ENCODE data around the gene ANGPTL8.

ANGPTL8 gene

DNA sequence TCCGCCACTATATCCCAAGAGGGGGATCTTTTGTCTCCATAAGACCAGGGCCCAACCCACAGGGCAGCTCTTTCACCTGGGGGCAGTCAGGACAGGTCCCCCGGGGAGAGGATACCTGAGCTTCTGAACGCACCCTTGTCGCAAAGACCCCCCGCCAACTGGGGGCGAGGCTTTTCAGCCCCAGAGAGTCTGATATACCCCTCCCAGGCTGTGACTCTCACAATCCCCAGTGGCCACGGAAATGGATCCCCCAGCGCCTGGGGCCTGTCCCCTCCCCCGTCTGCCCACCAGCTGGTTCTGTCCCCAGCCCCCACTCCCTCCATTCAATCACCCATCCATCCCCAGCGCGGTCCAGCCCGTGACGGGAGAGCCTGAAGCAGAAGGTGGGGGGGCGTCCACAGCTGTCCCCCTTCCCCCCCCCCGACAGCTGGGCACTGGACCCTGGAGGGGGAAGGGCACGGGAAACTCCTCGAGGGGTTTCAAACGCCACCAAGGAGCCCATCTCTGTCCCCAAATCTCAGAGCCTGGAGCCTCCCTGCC, 22.1 kb downstream of the ANGPTL8 start:
- DNase-seq (ENCODE audit: low spot score) = no peak

DNA sequence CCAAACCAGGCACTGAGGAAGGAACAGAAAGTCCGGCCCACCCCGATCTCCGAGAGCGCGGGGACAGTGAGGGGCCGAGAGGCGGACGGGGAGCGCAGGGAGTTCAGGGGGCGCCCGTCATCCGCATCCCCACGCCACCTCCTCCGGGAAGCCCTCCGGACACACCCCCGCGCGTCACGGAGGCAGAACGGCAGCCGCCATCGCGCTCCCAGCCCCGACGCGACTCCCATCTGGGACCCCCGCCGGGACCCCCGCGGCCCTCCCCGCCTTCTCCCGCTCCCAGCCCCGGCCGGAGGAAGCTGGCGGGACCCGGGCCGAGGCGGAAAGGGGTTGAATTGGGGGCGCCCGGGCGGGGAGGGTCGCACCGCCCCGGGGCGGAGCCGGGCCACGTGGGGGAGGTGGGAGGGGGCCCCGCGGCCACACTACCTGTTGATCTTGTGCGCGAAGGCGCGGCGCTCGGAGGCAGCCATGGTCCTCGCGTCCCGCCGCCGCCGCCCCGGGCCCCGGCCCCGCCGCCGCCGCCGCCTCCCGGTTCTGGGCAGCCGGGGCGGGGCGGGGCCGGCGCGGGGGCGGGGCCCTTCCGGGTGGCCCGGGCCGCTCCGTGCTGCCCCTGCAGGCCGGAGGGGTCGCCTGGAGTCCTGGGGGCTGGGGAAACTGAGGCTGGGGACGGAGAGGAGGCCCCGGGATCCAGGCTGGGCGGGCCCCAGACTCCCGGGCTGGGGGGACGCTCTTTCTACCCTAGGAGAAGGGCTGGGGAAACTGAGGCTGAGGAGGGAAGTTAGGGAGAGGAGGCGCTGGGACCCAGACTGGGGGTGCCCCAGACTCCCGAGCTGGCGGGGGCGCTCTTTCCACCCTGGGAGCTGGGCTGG, 22.8 kb downstream of the ANGPTL8 start, which contains the start of gene DOCK6:
Gene DOCK6 (minus strand): TSS at position 554 of the 869 bp plus-strand sequence. CDS start 84 bp downstream, at position 470.
- DNase-seq (ENCODE audit: low spot score) = peak; percentile 93

DNA sequence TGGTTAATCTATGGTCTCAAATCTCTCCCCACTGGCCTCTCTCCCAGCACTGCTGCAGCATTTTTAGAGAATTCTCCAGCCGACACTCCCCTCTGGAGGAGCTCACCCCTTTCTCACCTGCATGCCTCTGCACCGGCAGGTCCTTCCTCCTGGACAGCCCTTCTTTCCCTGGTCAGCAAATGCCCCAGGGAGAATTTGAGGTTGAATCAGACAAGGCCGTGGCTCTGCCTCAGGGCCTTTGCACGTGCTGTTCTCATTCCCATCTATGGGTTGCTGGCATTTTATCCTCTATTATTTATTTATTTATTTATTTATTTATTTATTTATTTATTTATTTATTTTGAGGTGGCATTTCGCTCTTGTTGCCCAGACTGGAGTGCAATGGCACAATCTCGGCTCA, 24.3 kb downstream of the ANGPTL8 start:
- no peak for DNase-seq (ENCODE audit: low spot score)

DNA sequence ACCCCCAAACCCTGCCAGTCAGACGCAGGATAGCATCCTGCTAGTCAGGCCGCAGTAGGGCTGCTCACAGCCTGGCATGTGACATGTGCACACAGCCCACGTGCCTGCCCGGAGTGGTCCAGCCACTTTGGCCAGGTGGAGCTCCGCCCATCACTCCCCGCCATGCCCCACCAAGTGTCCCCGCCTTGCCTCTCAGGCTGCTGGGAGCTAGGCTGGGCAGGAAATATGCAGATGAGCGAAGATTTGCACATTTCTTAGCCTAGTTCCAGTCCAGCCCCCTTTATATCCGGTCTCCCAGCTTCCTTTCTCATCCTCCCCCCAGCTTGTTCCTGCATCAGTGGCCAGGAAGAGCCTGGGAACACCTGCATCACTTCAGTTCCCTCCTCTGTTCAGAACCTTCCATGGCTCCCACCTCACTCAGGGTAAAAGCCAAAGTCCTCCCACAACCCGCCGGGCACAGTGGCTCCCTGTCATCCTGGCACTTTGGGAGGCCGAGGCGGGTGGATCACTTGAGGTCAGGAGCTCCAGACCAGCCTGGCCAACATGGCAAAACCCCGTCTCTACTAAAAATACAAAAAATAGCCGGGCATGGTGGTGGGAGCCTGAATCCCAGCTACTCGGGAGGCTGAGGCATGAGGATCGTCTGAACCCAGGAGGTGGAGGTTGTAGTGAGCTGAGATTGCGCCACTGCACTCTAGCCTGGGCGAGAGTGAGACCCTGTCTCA, 25.2 kb downstream of the ANGPTL8 start:
- no peak for DNase-seq (ENCODE audit: low spot score)

DNA sequence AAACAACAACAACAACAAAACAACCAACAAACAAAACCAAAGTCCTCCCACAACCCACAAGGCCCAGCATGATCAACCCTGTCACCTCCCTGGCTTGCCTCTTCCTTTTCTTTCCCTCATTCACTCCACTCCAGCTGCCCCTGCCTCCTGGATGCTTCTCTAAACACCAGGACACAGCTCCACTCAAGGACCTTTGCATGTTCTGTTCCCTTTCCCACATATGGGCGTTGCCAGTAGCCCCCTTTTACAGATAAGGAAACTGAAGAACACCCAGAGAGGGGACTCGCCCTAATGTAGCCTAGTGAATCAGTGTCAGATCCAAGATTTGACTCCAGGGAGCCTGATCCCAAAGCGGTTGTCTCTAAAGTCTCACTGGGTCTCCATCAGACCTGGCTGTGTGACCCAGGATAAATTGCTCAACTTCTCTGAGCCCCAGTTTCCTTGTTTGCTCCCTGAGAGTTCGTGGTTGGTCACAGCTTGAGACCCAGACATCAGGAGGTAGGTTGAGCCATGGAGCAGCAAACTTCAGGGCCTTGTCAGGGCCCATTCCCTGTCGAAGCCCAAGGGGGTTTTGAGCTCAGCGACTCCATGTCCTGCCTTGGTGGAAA, 25.9 kb downstream of the ANGPTL8 start:
- no peak for DNase-seq (ENCODE audit: low spot score)

DNA sequence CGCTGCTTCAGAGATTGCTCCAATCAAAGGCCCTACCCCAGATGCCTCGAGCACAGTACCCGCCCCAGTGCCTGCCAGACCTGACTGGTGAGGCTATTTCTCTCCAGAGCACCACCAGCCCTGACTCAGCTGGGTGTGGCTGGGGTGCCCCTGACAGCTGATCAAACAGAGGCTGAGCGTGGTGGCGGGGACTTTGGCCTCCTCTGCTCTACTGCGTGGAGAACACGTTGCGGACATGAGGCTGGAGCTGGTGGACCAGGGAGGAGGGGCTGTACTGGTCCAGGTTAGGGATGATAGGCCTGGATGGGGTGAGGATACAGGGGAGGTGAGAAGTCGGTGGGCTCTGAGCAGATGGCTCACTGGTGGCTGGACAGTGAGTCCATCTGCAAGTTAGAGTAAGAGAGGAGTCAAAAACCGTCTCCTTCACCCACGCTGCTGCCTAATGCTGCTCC, 26.4 kb downstream of the ANGPTL8 start:
- no peak for DNase-seq (ENCODE audit: low spot score)

DNA sequence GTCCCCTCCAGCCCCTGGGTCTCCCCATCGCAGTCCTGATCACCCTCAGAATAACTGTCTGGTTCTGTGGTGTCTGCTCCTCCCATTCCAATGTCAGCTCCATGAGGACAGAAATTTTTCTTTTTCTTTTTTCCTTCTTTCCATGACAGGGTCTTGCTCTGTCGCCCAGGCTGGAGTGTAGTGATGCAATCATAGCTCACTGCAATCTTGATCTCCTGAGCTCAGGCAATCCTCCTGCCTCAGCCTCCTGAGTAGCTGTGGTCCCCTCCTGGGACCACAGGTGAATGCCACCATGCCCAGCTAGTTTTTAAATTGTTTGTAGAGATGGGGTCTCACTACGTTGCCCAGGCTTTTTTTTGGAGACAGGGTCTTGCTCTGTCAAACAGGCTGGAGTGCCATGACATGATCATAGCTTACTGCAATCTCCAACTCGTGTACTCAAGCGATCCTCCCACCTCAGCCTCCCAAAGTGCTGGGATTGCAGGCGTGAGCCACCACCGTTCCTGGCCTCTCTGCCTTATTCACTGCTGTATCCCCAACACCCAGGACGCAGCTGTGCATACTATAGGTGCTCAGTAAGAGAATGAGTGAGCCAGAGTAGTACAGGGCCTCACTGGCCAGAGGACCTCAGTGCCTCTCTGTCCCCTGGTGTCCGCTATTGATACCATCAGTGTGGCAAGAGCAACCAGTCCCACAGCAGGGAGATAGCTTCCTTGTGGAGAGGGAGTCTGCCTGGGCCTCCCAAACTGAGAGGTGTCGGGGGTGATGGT, 28.1 kb downstream of the ANGPTL8 start:
- no peak for DNase-seq (ENCODE audit: low spot score)

DNA sequence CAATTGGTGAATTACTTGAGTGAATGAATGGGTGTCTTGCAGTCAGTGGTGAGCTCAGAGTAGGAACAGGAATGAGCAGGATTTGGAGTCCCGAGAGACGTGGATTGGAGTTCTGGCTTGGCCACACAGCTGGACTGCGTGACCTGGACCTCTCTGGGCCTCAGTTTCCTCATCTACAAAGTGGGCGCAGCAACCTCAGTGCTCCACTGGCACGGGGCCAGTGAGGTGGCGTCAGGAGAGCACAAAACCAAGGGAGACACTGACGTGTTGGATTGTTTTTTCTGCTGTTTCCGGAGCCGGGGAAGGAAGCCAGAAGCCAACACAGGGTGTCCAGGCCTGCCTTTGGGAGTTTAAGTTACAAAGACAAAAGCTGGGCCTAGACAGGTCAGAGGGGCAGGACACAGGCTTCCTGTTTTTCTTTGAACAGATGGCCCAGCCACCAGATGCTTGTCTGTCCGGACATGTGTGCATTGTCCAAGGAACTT, 29.4 kb downstream of the ANGPTL8 start:
- no peak for DNase-seq (ENCODE audit: low spot score)

DNA sequence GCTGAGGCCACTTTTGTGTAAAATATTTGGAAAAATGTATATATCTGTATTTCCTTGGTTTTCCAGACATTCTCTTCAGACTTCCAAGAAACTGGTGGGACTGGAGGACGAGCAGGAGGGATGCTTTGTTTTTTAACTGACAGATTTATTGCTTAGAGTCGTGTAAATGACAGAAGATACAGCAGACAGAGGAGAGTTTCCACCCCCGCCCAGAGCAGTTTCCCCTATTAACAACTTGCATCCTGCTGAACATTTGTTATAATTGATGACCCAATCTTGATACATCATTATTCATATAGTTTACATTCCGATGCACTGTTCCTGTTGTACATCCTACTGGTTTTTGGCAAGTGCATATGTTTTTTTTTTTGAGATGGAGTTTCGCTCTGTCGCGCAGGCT, 30.0 kb downstream of the ANGPTL8 start:
- no peak for DNase-seq (ENCODE audit: low spot score)

DNA sequence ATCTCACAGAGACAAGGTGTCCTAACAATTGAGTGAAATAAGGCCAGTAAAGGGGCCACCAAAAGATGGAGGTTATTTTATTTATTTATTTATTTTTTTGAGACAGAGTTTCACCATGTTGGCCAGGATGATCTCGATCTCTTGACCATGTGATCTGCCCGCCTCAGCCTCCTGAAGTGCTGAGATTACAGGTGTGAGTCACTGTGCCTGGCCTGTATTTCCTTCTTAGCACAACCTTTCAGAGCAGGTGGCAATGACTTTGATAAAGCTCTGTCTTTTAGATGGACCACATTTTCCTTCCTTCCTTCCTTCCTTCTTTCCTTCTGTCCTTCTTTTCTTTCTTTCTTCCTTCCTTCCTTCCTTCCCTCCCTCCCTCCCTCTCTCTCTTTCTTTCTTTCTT, 33.9 kb downstream of the ANGPTL8 start:
- no peak for DNase-seq (ENCODE audit: low spot score)

DNA sequence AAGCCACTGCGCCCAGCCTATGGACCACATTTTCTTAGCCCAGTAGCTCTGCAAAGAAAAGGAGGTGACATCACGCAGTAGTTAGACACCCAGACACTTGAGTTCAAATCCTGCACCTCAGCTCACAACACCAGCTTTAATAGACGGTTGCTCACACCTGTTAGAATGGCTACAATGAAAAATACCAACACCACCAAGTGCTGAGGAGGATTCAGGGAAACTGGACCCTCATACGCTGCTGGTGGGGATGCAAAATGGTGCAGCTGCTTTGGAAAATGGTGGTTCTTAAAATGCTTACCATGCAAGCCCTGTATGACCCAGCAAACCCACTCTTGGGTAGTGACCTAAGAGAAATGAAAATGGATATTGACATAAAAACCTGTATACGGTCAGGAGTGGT, 34.6 kb downstream of the ANGPTL8 start:
- no peak for DNase-seq (ENCODE audit: low spot score)

DNA sequence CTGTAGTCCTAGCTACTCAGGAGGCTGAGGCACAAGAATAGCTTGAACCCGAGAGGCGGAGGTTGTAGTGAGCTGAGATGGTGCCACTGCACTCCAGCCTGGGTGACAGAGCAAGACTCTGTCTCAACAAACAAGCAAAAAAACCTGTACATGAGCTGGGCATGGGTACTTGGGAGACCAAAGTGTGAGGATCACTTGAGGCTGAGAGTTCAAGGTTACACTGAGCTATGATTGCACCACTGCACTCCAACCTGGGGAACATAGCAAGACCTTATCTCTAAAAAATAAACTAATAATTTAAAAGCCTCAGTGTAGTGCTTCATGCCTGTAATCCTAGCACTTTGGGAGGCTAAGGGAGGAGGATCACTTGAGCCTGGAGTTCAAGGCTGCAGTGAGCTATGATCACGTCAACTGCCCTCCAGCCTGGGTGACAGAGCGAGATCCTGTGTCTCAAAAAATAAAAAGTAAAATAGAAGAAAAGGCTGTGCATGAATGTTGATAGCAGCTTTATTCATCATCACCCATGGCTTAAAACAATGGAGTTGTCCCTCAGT, 35.2 kb downstream of the ANGPTL8 start:
- no peak for DNase-seq (ENCODE audit: low spot score)

DNA sequence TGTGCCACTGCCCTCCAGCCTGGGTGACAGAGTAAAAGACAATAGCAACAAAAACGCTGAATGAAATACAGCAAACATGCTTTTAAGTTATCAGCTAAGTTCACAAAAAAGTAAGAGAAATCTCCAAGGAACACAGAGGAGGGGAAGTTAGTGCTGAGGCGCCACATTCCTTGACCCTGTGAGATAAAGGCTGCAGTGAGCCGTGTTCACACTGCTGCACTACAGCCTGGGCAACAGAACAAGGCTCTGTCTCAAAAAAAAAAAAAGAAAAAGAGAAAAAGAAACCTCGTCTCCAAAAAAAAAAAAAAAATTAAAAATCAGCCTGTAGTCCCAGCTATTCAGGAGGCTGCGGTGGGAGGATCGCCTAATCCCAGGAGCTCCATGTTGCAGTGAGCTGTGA, 39.3 kb downstream of the ANGPTL8 start:
- no peak for DNase-seq (ENCODE audit: low spot score)

DNA sequence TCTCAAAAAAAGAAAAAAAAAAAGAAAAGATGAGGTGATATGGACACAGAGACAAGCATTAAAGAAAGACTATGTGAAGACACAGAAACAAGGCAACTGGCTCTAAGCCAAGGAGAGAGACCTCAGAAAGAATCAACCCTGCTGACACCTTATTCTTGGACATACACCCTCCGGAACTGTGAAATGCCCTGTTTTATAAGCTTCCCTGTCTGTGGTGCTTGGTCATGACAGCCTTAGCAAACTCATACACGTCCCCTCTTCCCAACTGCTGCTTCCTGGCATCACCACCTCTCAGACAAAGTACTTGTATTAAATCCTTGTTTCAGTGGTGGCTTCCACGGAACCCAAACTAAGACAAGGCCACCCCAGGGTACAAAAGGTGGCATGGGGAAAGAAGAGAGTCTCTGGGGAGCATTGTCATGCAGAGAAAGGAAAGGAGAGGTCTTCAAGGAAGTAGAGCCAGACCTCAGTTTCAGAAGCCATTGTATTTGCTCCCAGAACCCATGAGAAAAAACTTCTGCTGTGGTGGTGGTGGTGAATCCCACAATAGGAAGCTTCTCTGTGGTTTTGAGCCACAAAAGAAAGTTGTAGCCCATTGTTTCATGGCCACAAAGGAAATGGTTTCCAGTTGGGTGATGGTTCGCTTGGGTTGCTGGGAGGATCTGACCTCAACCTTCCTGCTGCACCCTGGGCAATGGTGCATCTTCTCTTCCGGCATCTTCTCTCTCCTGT, 40.3 kb downstream of the ANGPTL8 start:
- no peak for DNase-seq (ENCODE audit: low spot score)

DNA sequence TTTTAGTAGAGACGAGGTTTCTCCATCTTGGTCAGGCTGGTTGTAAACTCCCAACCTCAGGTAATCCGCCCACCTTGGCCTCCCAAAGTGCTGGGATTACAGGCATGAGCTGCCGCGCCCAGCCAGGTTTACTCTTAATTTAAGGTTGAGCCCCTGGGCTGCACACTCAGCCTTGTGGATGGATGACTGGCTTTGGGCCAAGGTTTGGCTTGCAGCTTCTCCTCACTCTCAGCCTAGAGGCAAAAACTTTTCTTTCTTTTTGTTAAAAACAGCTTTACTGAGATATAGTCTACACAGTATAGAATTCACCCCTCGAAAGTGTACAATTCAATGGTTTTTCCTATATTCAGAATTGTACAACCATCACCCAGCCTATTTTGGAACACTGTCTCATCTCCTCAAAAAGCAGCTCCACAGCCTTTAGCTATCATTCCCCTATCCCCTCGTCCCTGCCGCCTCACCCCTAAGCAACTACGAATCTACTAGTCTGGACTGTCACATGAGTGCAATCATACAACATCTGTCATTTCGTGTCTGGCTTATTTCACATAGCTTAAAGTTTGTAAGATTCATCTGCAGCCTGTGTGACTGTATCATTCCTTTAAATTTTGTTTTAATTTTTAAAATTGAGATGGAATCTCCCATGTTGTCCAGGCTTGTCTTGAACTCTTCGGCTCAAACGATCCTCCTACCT, 42.1 kb downstream of the ANGPTL8 start:
- no peak for DNase-seq (ENCODE audit: low spot score)

DNA sequence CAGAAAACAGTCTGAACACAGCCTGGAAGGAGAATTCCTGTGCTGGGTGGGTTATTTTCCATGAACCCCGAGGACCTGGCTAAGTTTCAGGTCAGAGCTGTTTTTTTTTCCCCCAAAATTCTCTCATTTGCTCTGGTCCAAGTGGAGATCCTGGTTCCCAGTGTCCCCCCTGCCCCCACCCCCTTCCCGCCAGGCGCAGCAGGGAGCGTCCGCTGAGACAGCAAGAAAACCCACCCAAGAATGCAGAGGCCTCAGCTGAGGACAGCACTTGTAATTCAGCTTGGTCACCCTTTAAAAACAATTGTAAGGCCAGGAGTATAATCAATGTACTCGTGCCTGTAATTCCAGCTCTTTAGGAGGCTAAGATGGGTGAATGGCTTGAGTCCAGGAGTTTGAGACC, 45.1 kb downstream of the ANGPTL8 start:
- DNase-seq (ENCODE audit: low spot score) = no peak

DNA sequence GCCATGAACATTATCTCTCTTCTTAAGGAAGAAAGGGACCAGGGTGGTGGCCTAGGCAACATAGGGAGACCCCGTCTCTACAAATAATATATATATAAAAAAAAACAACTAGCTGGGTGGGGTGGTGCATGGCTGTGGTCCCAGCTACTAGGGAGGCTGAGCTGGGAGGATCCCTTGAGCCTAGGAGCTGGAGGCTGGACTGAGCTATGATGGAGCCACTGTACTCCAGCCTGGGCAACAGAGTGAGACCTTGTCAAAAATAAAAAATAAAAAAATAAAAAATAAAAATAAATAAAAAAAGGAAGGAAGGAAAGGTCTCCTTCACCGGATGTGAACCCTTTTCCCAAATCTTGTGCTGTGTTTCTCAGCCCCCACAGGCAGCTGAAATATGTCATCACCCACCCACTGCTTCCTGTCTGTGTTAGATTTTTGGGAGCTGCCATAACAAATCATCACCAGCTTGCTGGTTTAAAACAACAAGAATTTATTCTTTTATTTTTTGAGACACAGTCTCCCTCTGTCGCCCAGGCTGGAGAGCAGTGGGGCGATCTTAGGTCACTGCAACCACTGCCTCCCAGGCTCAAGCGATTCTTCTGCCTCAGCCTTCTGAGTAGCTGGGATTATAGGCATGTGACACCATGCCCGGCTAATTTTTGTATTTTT, 47.0 kb downstream of the ANGPTL8 start:
- peak; percentile 79 for DNase-seq (ENCODE audit: low spot score)

DNA sequence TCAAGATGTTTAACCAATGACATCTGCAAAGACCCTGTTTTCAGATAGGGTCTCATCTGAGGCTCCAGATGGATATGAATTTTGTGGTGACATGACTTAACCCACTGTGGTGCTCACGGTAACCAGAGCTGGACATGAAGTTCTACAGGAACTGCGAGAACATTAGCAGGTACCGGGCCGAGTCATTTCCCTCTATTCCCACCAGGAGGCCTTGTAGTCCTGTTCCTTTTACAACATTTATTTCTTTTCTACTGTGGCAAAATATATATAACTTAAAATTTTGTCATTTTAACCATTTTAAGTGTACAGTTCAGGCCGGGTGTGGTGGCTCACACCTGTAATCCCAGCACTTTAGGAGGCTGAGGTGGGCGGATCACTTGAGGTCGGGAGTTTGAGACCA, 48.9 kb downstream of the ANGPTL8 start:
- peak; percentile 45 for DNase-seq (ENCODE audit: low spot score)

DNA sequence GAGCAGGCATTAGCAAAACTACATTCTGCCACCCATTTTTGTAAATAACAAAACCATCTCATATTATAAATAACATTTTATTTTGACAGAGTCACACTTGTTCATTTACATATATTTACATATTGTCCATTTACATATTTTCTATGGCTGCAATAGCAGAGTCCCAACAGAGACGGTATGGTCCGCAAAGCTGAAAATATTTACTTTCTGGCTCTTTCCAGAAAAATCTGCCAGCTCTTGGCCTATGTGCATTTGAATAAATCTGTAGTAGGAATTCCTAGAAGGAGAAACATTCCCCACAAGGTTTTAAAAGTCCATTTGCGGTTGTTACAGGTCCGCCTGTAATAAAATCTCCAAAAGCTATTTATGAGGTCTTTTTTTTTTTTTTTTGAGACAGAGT, 50.8 kb downstream of the ANGPTL8 start:
- DNase-seq (ENCODE audit: low spot score) = no peak

Data from GM03348 (cell line).